Esophagus squamous epithelium (tissue), 5 donors: ENCODE measurements around the gene KRI1. TPM values are rescaled to one million over a fixed set of nuclear protein-coding genes. Genes with fewer than 3 reads are reported as not detected.
A peak's percentile ranks its signal among the peaks of the same experiment; 100 is the strongest.

Experiments
- DNase-seq: peaks from one replicate; lab custom pipeline; 2025; lab: John Stamatoyannopoulos, UW
- H3K27ac ChIP-seq, 4 donors: fragments of 200-600 bp; sonication (generic); one replicate each; pipeline ENCODE4 v1.5.1; 2016 to 2019; ENCODE audit warnings: mild to moderate bottlenecking in 1 of 4
- H3K27me3 ChIP-seq, 4 donors: fragments of 200-600 bp; sonication (generic); 1 replicate in 3 of 4; 2 replicates in 1 of 4; pipeline versions ENCODE4 v1.5.1 to v1.6.0; 2017 to 2021; ENCODE audit warnings: antibody characterized with exemption in 1 of 4
- H3K36me3 ChIP-seq, 3 donors: fragments of 200-600 bp; sonication (generic); one replicate each; pipeline ENCODE4 v1.5.1; 2016 to 2019
- H3K4me1 ChIP-seq, 3 donors: fragments of 200-600 bp; sonication (generic); one replicate each; pipeline ENCODE4 v1.5.1; 2017 to 2019
- H3K4me3 ChIP-seq, 4 donors: fragments of 200-600 bp; sonication (generic); 1 replicate in 3 of 4; 2 replicates in 1 of 4; pipeline ENCODE4 v1.5.1; 2016 to 2019; ENCODE audit warnings: mild to moderate bottlenecking in 2 of 4, moderate library complexity in 1 of 4
- H3K9me3 ChIP-seq, 3 donors: fragments of 200-600 bp; sonication (generic); one replicate each; pipeline ENCODE4 v1.5.1; 2016 to 2019
- POLR2A ChIP-seq, 4 donors: fragments of 450-650 bp; IDR thresholded peaks; one replicate each; pipeline ENCODE4 v1.6.1; 2017; ENCODE audit warnings: antibody characterized with exemption in 4 of 4, mild to moderate bottlenecking in 4 of 4, moderate library complexity in 3 of 4
- WGBS, 2 donors: methylation state at CpG; one replicate each; pipeline ENCODE4 v1.1.5; 2018; 5-methylcytosine and 5-hydroxymethylcytosine counted together
- intact Hi-C: fragments of 100-400 bp; cut with DNase I; formaldehyde crosslinking; loops from one replicate; pipeline ENCODE4 v1.15.0; 2022
- total RNA-seq, 4 donors: library from RNA; depleted of rRNA; stranded (reverse); fragments of >200 nt; gene quantifications; one replicate each; pipeline ENCODE4 v1.1.0, GENCODE V29; 2016
- TF ChIP-seq, protein P1 (sequence below), 6 experiments: fragments of 450-650 bp in 4 of 6; fragments of 200-600 bp in 2 of 6; sonication (generic) in 2 of 6; IDR thresholded peaks; one replicate each; pipeline ENCODE4 v1.5.1; 2016 to 2019; ENCODE audit warnings: antibody characterized with exemption in 6 of 6, mild to moderate bottlenecking in 4 of 6, moderate library complexity in 4 of 6
- donor health status: DM: yes; HTN: yes; CAD: no.

The KRI1 gene
- total RNA-seq, 4 donors from 2014 or later: 18.2 to 30.3 (median 23.9) TPM

DNA sequence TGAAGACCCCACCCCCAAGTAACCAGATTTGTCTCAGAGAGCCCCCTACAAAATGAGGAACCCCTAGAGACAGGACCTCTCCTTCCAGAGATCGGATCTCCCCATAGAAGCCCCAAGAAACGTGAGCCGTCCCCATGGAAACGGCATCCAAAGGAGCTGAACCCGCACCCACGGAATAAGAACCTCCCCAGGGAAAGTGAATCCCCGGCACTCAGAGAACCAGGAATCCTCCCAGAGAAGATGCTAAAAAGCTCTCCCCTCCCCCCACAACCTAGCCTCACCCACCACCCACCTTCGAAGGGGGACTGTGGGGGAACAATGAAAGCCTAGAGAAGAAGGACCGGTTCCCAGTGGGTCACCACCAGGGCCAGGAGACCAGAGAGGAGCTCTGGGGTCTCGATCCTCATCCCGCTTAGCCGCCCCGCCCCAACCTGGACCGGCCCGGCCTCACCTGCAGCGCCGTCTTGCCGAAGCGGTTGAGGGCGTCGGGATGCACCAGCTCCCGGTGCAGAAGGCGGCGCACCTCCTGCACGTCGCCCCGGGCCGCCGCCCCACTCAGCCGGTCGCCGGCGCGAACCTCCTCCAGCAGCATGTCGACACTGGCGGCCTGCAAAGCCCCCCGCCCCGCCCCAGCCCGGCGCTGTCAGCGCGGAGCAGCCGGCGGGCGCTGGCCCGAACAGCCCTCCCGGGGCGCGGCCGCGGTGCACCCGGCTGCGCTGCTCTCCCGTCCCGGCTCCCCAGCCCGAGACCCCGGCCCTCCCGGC lies 2.4 kb upstream of the KRI1 start:
- peak overlapping the region; percentile 90 to 97 (median 96) for H3K27ac ChIP-seq
- intact Hi-C loops: loop anchor here (5.0 kb wide), 1 partner anchor 66 kb away; the partner anchor contains the start of gene KEAP1
- DNase-seq: no peak
- no peaks in the 10 kb centered on the region for H3K27me3 ChIP-seq
- H3K4me1 ChIP-seq: peaks cover 33 to 64% (median 40%) of the 10 kb centered on the region in 3 donors
- peaks cover 0 to 5% (median 0%) of the 10 kb centered on the region in 3 donors for H3K36me3 ChIP-seq
- no peaks in the 10 kb centered on the region for H3K9me3 ChIP-seq
- peak overlapping the region; percentile 67 to 97 (median 78) for H3K4me3 ChIP-seq
- WGBS, 2 donors: 0% methylated on average over 1 of the region's 58 CpGs; no CpG with 5 or more reads in 1 of the 2 donors
- TF ChIP-seq POLR2A (IDR thresholded peaks at IDR 0.05): no peak
- TF ChIP-seq, protein P1, sequence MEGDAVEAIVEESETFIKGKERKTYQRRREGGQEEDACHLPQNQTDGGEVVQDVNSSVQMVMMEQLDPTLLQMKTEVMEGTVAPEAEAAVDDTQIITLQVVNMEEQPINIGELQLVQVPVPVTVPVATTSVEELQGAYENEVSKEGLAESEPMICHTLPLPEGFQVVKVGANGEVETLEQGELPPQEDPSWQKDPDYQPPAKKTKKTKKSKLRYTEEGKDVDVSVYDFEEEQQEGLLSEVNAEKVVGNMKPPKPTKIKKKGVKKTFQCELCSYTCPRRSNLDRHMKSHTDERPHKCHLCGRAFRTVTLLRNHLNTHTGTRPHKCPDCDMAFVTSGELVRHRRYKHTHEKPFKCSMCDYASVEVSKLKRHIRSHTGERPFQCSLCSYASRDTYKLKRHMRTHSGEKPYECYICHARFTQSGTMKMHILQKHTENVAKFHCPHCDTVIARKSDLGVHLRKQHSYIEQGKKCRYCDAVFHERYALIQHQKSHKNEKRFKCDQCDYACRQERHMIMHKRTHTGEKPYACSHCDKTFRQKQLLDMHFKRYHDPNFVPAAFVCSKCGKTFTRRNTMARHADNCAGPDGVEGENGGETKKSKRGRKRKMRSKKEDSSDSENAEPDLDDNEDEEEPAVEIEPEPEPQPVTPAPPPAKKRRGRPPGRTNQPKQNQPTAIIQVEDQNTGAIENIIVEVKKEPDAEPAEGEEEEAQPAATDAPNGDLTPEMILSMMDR (IDR thresholded peaks at IDR 0.05): no peak

DNA sequence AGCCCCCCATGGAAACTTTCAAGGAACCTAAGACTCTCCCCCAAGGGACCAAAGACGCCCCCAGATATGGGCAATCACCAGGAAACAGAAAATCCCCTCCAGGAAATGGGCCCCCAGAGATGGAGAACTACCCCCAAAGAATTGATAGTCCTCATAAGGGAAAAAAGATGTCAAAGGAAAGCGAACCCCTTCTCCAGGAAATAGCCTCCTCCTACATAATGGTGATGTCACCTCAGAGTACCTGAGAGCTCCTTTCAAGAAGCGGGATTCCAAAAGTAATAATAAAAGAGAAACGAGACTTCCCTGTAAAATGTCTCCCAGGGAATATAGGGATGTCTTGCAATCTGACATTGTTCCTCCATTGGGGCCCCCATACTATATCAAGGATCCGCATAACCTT lies 1.8 kb upstream of the KRI1 start:
- intact Hi-C loops: loop anchor here (5.0 kb wide), 1 partner anchor 65 kb away; the partner anchor contains the start of gene KEAP1
- peaks cover 33 to 64% (median 40%) of the 10 kb centered on the region in 3 donors for H3K4me1 ChIP-seq
- no peak for TF ChIP-seq POLR2A (IDR thresholded peaks at IDR 0.05)
- TF ChIP-seq, protein P1 (IDR thresholded peaks at IDR 0.05): no peak
- H3K4me3 ChIP-seq: peak overlapping the region; percentile 67 to 97 (median 78)
- peak overlapping the region; percentile 90 to 97 (median 96) for H3K27ac ChIP-seq
- WGBS, 2 donors: 16 to 33% methylated on average over 5 of the region's 5 CpGs
- no peaks in the 10 kb centered on the region for H3K27me3 ChIP-seq
- no peaks in the 10 kb centered on the region for H3K9me3 ChIP-seq
- H3K36me3 ChIP-seq: peaks cover 0 to 11% (median 2%) of the 10 kb centered on the region in 3 donors
- no peak for DNase-seq

DNA sequence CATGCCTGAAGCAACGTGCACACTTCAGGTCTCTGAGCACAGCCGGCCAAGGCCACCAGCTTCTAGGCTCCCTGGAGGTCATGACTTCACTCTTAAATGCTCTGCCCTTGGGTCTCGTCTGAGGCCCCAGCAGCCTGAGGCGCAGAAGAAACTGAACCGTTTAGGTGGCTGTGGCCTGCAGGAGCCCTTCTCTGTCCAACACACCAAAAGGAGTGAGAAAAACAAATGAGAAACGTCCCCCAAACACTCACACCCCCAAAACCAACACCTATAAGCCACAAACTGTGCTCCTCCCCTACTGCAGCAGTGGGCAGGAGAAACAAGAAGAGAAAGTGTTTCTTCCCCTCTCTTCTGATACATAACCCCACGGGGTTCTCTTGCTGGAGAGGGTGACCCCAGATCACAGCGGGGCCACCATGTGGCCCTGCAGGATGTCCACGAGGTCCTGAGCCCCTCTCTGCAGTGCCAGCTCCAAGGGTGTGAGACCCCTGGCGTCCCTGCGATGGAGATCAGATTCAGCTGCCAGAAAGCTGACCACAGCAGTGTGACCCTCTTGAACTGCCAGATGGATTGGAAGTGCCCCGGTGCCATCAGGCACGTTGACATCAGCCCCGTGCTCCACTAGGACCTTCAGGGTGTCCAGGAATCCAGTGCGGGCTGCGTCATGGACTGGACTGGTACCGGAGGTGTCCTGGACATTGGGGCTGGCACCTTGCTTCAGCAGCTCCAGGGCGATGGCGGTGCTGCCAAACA lies 1.0 kb upstream of the KRI1 start:
- H3K4me1 ChIP-seq: peaks cover 33 to 56% (median 34%) of the 10 kb centered on the region in 3 donors
- no peaks in the 10 kb centered on the region for H3K9me3 ChIP-seq
- H3K27ac ChIP-seq: peak overlapping the region; percentile 88 to 97 (median 93)
- no peaks in the 10 kb centered on the region for H3K27me3 ChIP-seq
- no peak for DNase-seq
- 39% methylated on average over 7 to 9 of the region's 19 CpGs for WGBS, 2 donors
- peaks cover 0 to 19% (median 6%) of the 10 kb centered on the region in 3 donors for H3K36me3 ChIP-seq
- no peak for TF ChIP-seq POLR2A (IDR thresholded peaks at IDR 0.05)
- TF ChIP-seq, protein P1 (IDR thresholded peaks at IDR 0.05): no peak
- intact Hi-C loops: loop anchor here (5.0 kb wide), 1 partner anchor 65 kb away; the partner anchor contains the start of gene KEAP1
- peak overlapping the region in 3 of 4 donors; percentile 91 to 97 (median 92) for H3K4me3 ChIP-seq

DNA sequence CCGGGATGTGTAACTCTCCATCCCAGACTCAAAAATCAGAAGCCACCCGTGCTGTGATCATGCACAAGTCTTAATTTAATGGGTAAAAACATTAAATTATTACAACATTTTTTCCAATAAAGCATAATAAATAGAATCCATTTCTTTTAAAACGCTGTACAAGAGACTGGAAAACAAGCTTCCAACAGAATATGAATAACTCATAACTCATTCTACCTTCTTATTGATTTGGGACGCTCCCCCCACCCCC lies 523 bp upstream of the KRI1 start:
- H3K4me1 ChIP-seq: peaks cover 33 to 56% (median 34%) of the 10 kb centered on the region in 3 donors
- H3K36me3 ChIP-seq: peaks cover 0 to 24% (median 6%) of the 10 kb centered on the region in 3 donors
- WGBS, 2 donors: 0 to 2% methylated on average over 4 of the region's 4 CpGs
- TF ChIP-seq, protein P1 (IDR thresholded peaks at IDR 0.05): no peak
- TF ChIP-seq POLR2A (IDR thresholded peaks at IDR 0.05): no peak
- intact Hi-C loops: loop anchor here (5.0 kb wide), 1 partner anchor 64 kb away; the partner anchor contains the start of gene KEAP1
- H3K27me3 ChIP-seq: no peaks in the 10 kb centered on the region
- H3K4me3 ChIP-seq: peak overlapping the region; percentile 88 to 97 (median 92)
- no peaks in the 10 kb centered on the region for H3K9me3 ChIP-seq
- DNase-seq: no peak
- H3K27ac ChIP-seq: peak overlapping the region; percentile 88 to 97 (median 93)
